Renal cortex interstitium (tissue), 11 donors: Measurements from ENCODE around the gene PAX2. TPM values are rescaled to one million over a fixed set of nuclear protein-coding genes. Genes with fewer than 3 reads are reported as not detected.

ENCODE experiments used
- DNase-seq, 11 donors: peaks; one replicate each; pipeline ENCODE4 v3.0.0-alpha.2; 2013; ENCODE audit warnings: low read depth in 9 of 11, low spot score in 4 of 11; ENCODE audit errors: extremely low read depth in 1 of 11
- polyA plus RNA-seq, 3 donors: library from polyadenylated mRNA; unstranded; fragments of 120-200 nt; gene quantifications; one replicate each; pipeline ENCODE4 v1.2.1, GENCODE V29; 2013; ENCODE audit not compliant: insufficient read length in 3 of 3

Gene PAX2
- polyA plus RNA-seq, 3 donors = 174 to 255 (median 188) TPM

- no peak for DNase-seq
These were observed 56.8 kb downstream of the PAX2 start for GRCh38 chr10:100802196-100802595.

- no peak for DNase-seq
These were observed 57.2 kb downstream of the PAX2 start for GRCh38 chr10:100802607-100803006.

- no peak for DNase-seq
These were observed 58.1 kb downstream of the PAX2 start for GRCh38 chr10:100803492-100803891.

- no peak for DNase-seq
These were observed 58.5 kb downstream of the PAX2 start for GRCh38 chr10:100803908-100804307.

- DNase-seq = no peak
These were observed 60.4 kb downstream of the PAX2 start for GRCh38 chr10:100805543-100806355.

- no peak for DNase-seq
These were observed 60.9 kb downstream of the PAX2 start for GRCh38 chr10:100806356-100806645.

- no peak for DNase-seq
These were observed 62.0 kb downstream of the PAX2 start for GRCh38 chr10:100807241-100807951.

- no peak for DNase-seq
These were observed 63.5 kb downstream of the PAX2 start for GRCh38 chr10:100808876-100809275.

GRCh38 chr10:100810091-100810834, 64.9 kb downstream of the PAX2 start:
- no peak for DNase-seq

GRCh38 chr10:100810835-100811116, 65.4 kb downstream of the PAX2 start:
- DNase-seq = no peak

- no peak for DNase-seq
These were observed 65.9 kb downstream of the PAX2 start for GRCh38 chr10:100811261-100811660.

GRCh38 chr10:100811752-100812750, 66.7 kb downstream of the PAX2 start:
- DNase-seq = no peak

- DNase-seq = no peak
These were observed 67.6 kb downstream of the PAX2 start for GRCh38 chr10:100812978-100813377.

GRCh38 chr10:100814751-100815474, 69.5 kb downstream of the PAX2 start:
- DNase-seq = no peak

GRCh38 chr10:100816671-100817070, 71.3 kb downstream of the PAX2 start:
- DNase-seq = no peak

- DNase-seq = no peak
These were observed 72.0 kb downstream of the PAX2 start for GRCh38 chr10:100817268-100817839.

- DNase-seq = no peak
These were observed 74.0 kb downstream of the PAX2 start for GRCh38 chr10:100819424-100819823.

- no peak for DNase-seq
These were observed 77.8 kb downstream of the PAX2 start for GRCh38 chr10:100823194-100823593.
